A549 (cell line): ENCODE results near the gene DNAJC15. TPM values are rescaled to one million over a fixed set of nuclear protein-coding genes. Genes with fewer than 3 reads are reported as not detected.
A peak's percentile ranks its signal among the peaks of the same experiment; 100 is the strongest.

Experiments
- ATAC-seq, 2 experiments: fragments of 200-7000 bp in 1 of 2; fragments of >200 bp in 1 of 2; cut with Nextera tagmentation in 1 of 2; cut with Tn5 transposase in 1 of 2; 3 replicates each; pipeline versions ENCODE4 v1.8.0 to v1.9.1; 2018 to 2020; ENCODE audit warnings: mild to moderate bottlenecking in 1 of 2, moderate library complexity in 1 of 2
- CTCF ChIA-PET: fragments of 300-600 bp; sonication (Branson Sonifier 250); formaldehyde crosslinking; extraction: SDS; loops from one replicate; lab custom pipeline; 2021; ENCODE audit warnings: antibody characterized with exemption, inconsistent platforms; lab: Yijun Ruan, JAX
- POLR2A ChIA-PET: fragments of 350-600 bp; formaldehyde crosslinking; extraction: SDS; loops from one replicate; lab custom pipeline; 2021; ENCODE audit warnings: antibody characterized with exemption, inconsistent platforms; lab: Yijun Ruan, JAX
- DNase-seq, 2 experiments: peaks; one replicate each; pipeline versions ENCODE4 v3.0.0 to v3.0.0-alpha.2; 2011 to 2016; ENCODE audit warnings: low read depth in 1 of 2, low spot score in 1 of 2
- FAIRE-seq: peaks from 2 replicates; lab custom pipeline; 2011; peaks lifted over from hg19 to GRCh38; lab: Jason Lieb, UNC
- H3K27ac ChIP-seq, 2 experiments: fragments of >200 bp; sonication (Bioruptor Twin); formaldehyde crosslinking; 3 replicates each; pipeline ENCODE4 v1.5.1; 2016 to 2017
- H3K4me1 ChIP-seq: fragments of >200 bp; sonication (Bioruptor Twin); formaldehyde crosslinking; 3 replicates; pipeline ENCODE4 v1.6.1; 2016
- H3K4me2 ChIP-seq: fragments of >200 bp; sonication (Bioruptor Twin); formaldehyde crosslinking; 3 replicates; pipeline ENCODE4 v1.6.1; 2016
- H3K4me3 ChIP-seq: fragments of >200 bp; sonication (Bioruptor Twin); formaldehyde crosslinking; 3 replicates; pipeline ENCODE4 v1.5.1; 2016
- H3K9me3 ChIP-seq: fragments of >200 bp; sonication (Bioruptor Twin); formaldehyde crosslinking; 3 replicates; pipeline ENCODE4 v1.6.1; 2016
- CBX2 ChIP-seq: fragments of 200-600 bp; sonication (generic); IDR thresholded peaks from 2 replicates; pipeline ENCODE4 v1.6.1; 2016; ENCODE audit warnings: low read depth, mild to moderate bottlenecking, borderline replicate concordance
- CBX8 ChIP-seq: fragments of 200-600 bp; sonication (generic); IDR thresholded peaks from 2 replicates; pipeline ENCODE4 v1.6.1; 2016
- CHD2 ChIP-seq: fragments of 150-350 bp; IDR thresholded peaks from 2 replicates; pipeline ENCODE4 v1.6.1; 2014; ENCODE audit warnings: low read length; ENCODE audit not compliant: partially characterized antibody
- CHD4 ChIP-seq: fragments of 200-600 bp; sonication (generic); IDR thresholded peaks from 2 replicates; pipeline ENCODE4 v1.6.1; 2016; ENCODE audit warnings: antibody characterized with exemption, mild to moderate bottlenecking, borderline replicate concordance
- EHMT2 ChIP-seq: fragments of 200-600 bp; sonication (generic); IDR thresholded peaks from 2 replicates; pipeline ENCODE4 v1.6.1; 2016; ENCODE audit warnings: antibody characterized with exemption, low read depth, mild to moderate bottlenecking, moderate library complexity
- ESRRA ChIP-seq: fragments of 150-350 bp; IDR thresholded peaks from 2 replicates; pipeline ENCODE4 v1.6.1; 2014; ENCODE audit warnings: mild to moderate bottlenecking, low read length, borderline replicate concordance
- FOSL2 ChIP-seq, 2 experiments: fragments of 450-650 bp in 1 of 2; fragments of >200 bp in 1 of 2; sonication (Bioruptor Twin) in 1 of 2; formaldehyde crosslinking; IDR thresholded peaks; 2 replicates each; pipeline versions ENCODE4 v1.5.0 to v1.6.1; 2016 to 2020; ENCODE audit warnings: mild to moderate bottlenecking in 1 of 2, moderate library complexity in 1 of 2
- GATA3 ChIP-seq: IDR thresholded peaks from 2 replicates; pipeline ENCODE4 v1.6.1; 2012; ENCODE audit warnings: borderline replicate concordance
- HDAC2 ChIP-seq: fragments of 200-600 bp; sonication (generic); IDR thresholded peaks from 2 replicates; pipeline ENCODE4 v1.6.1; 2016
- HOXA7 ChIP-seq: fragments of 250-450 bp; sonication (Bioruptor Pico); IDR thresholded peaks from 2 replicates; pipeline ENCODE4 v1.5.0; 2020; ENCODE audit warnings: mild to moderate bottlenecking, moderate library complexity
- HOXB13 ChIP-seq: fragments of 250-450 bp; sonication (Bioruptor Pico); IDR thresholded peaks from 2 replicates; pipeline ENCODE4 v1.5.0; 2020; ENCODE audit warnings: low read depth, mild to moderate bottlenecking, moderate library complexity
- HOXB5 ChIP-seq: fragments of 250-450 bp; sonication (Bioruptor Pico); IDR thresholded peaks from 2 replicates; pipeline ENCODE4 v1.5.0; 2020; ENCODE audit warnings: mild to moderate bottlenecking, moderate library complexity
- JUN ChIP-seq, 2 experiments: fragments of >200 bp; sonication (Bioruptor Twin); formaldehyde crosslinking; IDR thresholded peaks; 2 replicates in 1 of 2; 3 replicates in 1 of 2; pipeline ENCODE4 v1.6.1; 2016 to 2017
- JUNB ChIP-seq: fragments of >200 bp; sonication (Bioruptor Twin); formaldehyde crosslinking; IDR thresholded peaks from 2 replicates; pipeline ENCODE4 v1.6.1; 2016
- KDM1A ChIP-seq: fragments of 200-600 bp; sonication (generic); IDR thresholded peaks from 2 replicates; pipeline ENCODE4 v1.6.1; 2016; ENCODE audit warnings: low read depth, mild to moderate bottlenecking
- MAZ ChIP-seq: fragments of 150-350 bp; IDR thresholded peaks from 2 replicates; pipeline ENCODE4 v1.6.1; 2014; ENCODE audit warnings: antibody characterized with exemption, low read depth, low read length, borderline replicate concordance
- NFE2L2 ChIP-seq: fragments of 150-350 bp; conservative IDR thresholded peaks from 2 replicates; pipeline ENCODE4 v1.6.1; 2014; ENCODE audit warnings: low read length
- PHF8 ChIP-seq: fragments of 200-600 bp; sonication (generic); IDR thresholded peaks from 2 replicates; pipeline ENCODE4 v1.6.1; 2016; ENCODE audit warnings: low read depth, mild to moderate bottlenecking, antibody characterized with exemption, moderate library complexity, borderline replicate concordance
- RFX5 ChIP-seq: fragments of 450-650 bp; IDR thresholded peaks from 2 replicates; pipeline ENCODE4 v1.7.1; 2014; ENCODE audit warnings: antibody characterized with exemption, mild to moderate bottlenecking, moderate library complexity
- TP53 ChIP-seq: fragments of 250-450 bp; sonication (Bioruptor Pico); IDR thresholded peaks from 2 replicates; pipeline ENCODE4 v1.5.0; 2021; ENCODE audit warnings: mild to moderate bottlenecking, moderate library complexity
- ZC3H11A ChIP-seq: fragments of 450-650 bp; IDR thresholded peaks from 2 replicates; pipeline ENCODE4 v1.6.1; 2014; ENCODE audit warnings: antibody characterized with exemption, mild to moderate bottlenecking
- ZSCAN20 ChIP-seq: fragments of 250-450 bp; sonication (Bioruptor Pico); IDR thresholded peaks from 2 replicates; pipeline ENCODE4 v1.8.0; 2022; ENCODE audit warnings: mild to moderate bottlenecking, moderate library complexity
- WGBS: methylation state at CpG from one replicate; pipeline ENCODE4 v1.1.6; 2017; ENCODE audit errors: missing lambda C conversion rate; 5-methylcytosine and 5-hydroxymethylcytosine counted together
- polyA plus RNA-seq, 4 experiments: library from polyadenylated mRNA; depleted of rRNA in 3 of 4; stranded (reverse); fragments of >200 nt; fragmentation: RNase III in 1 of 4; extraction: RNeasy Plus Mini Kit Qiagen cat#74134 plus additional on column Dnase treatment in 1 of 4; gene quantifications; 2 replicates in 3 of 4; 3 replicates in 1 of 4; pipeline ENCODE4 v1.2.3, GENCODE V29; 2011 to 2017
- TF ChIP-seq, protein P1 (sequence below): IDR thresholded peaks from 2 replicates; pipeline ENCODE4 v1.6.1; 2012
- TF ChIP-seq, protein P2 (sequence below): IDR thresholded peaks from 2 replicates; pipeline ENCODE4 v1.6.1; 2012; ENCODE audit warnings: low read depth, borderline replicate concordance

Gene DNAJC15
- polyA plus RNA-seq, 2 of the 4 experiments (the other 2 are of a cell fraction): 0.03 to 0.05 TPM

DNA sequence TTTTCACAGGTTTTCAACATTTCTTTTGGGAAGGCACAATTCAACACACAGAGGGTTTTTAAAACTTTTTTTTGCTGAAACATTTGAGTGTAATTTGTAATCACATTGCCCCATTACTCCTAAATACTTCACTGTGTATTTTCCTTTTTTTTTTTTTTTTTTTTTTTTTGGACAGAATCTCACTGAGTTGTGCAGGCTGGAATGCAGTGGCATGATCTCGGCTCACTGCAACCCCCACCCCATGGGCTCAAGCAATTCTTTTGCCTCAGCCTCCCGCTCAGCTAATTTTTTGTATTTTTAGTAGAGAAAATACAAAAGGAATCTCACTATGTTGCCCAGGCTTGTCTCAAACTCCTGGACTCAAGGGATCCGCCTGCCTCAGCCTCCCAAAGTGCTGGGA, 14.8 kb upstream of the DNAJC15 start (continued):
- TF ChIP-seq KDM1A (no peak), CHD4 (no peak), ESRRA (no peak), HOXB13 (CRISPR knock-in tag) (no peak), ZC3H11A (no peak), CBX8 (no peak)
- TF ChIP-seq, all 56 proteins: peak for 0

DNA sequence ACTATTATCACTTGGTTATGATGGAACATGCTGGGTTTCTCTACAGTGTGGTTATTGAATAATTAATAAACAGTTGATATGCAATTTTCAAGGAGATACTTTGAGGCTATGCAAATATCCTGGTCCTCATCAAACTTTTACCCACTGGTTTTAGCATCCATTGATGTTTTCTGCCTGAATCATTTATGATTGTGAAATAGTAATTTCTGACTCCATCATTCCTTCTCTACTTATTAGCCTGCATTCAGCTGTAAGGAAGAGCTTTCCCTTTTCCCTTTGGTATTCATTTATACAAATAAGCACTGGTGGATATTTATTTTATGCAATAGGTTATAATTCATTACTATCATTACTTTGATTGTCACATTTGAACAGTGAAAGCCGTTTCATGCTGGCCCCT, 13.9 kb upstream of the DNAJC15 start:
- no peaks in the 10 kb centered on the region for H3K9me3 ChIP-seq
- H3K27ac ChIP-seq: peak overlapping the region in 1 of 2 experiments; percentile 39; a peak in 2 of 6 replicates
- no peak overlapping the region for H3K4me3 ChIP-seq
- POLR2A ChIA-PET: no interaction called here
- CTCF ChIA-PET: no interaction called here
- FAIRE-seq: no peak
- no peak for DNase-seq
- no peak for ATAC-seq
- H3K4me1 ChIP-seq: peaks cover 33% of the 10 kb centered on the region
- WGBS: 60% methylated on average over 1 of the region's 1 CpG
- no peak overlapping the region for H3K4me2 ChIP-seq
- TF ChIP-seq HOXB5: no peak
- TF ChIP-seq, protein P1, sequence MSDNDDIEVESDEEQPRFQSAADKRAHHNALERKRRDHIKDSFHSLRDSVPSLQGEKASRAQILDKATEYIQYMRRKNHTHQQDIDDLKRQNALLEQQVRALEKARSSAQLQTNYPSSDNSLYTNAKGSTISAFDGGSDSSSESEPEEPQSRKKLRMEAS: no peak
- TF ChIP-seq, protein P2, sequence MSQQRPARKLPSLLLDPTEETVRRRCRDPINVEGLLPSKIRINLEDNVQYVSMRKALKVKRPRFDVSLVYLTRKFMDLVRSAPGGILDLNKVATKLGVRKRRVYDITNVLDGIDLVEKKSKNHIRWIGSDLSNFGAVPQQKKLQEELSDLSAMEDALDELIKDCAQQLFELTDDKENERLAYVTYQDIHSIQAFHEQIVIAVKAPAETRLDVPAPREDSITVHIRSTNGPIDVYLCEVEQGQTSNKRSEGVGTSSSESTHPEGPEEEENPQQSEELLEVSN: no peak
- TF ChIP-seq TP53 (CRISPR knock-in tag): no peak
- TF ChIP-seq GATA3: no peak
- TF ChIP-seq, all 56 proteins: peak for 0

DNA sequence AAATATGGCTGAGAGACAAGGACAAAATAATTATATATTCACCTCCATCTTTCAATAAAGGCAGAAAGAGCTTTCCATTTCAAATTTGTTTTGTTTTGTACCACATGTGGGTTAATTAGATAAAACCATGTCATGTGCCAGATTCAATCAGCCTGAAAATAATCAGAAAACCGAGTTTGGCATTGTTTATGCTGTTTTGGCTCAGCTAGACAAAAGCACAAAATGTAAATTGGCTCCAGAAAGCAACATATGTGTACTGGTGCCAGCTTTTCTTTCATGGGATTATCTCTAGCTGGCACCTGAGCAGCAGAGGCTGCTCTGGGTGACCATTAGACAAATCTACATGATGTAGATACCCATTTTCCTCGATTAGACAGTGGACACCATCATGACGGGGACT, 9.2 kb upstream of the DNAJC15 start:
- H3K4me3 ChIP-seq: no peak overlapping the region
- no peak overlapping the region for H3K27ac ChIP-seq
- no peaks in the 10 kb centered on the region for H3K4me1 ChIP-seq
- TF ChIP-seq JUNB (no peak), CBX8 (no peak), PHF8 (no peak), FOSL2 (IDR thresholded peaks at IDR 0.05) (no peak), FOSL2 (CRISPR knock-in tag; IDR thresholded peaks at IDR 0.05) (no peak), JUN (IDR thresholded peaks at IDR 0.05) (no peak), CHD2 (no peak), EHMT2 (no peak), ZSCAN20 (CRISPR knock-in tag) (no peak), NFE2L2 (no peak), HOXA7 (CRISPR knock-in tag) (no peak), HDAC2 (no peak), KDM1A (no peak), RFX5 (no peak), CBX2 (no peak), MAZ (no peak), CHD4 (no peak)
- TF ChIP-seq, protein P1: no peak
- TF ChIP-seq, protein P2: no peak
- DNase-seq: no peak
- ATAC-seq: no peak
- FAIRE-seq: no peak
- ChIA-PET CTCF (interaction anchor here (1.1 kb wide), 1 partner anchor 10 kb away, joined by 3 read pairs; no protein-coding TSS in a partner anchor), POLR2A (no interaction called here)
- H3K4me2 ChIP-seq: no peak overlapping the region
- WGBS: 34% methylated on average over 3 of the region's 3 CpGs
- H3K9me3 ChIP-seq: no peaks in the 10 kb centered on the region
